ENCODE results near the gene WDFY2. TPM values are rescaled to one million over a fixed set of nuclear protein-coding genes. Genes with fewer than 3 reads are reported as not detected.
A peak's percentile ranks its signal among the peaks of the same experiment; 100 is the strongest.

The WDFY2 gene
- total and polyA plus RNA-seq, 2 of the 13 experiments (the other 11 are each of a cell fraction or from before 2014, with no cell fraction given): 22.6 to 27.0 TPM

GRCh38 chr13:51689663-51689996, 105.4 kb downstream of the WDFY2 start:
- peaks cover 40% of the 10 kb centered on the region for H3K4me1 ChIP-seq (ENCODE audit: insufficient read depth, low read length)
- intact Hi-C loops (cut with micrococcal nuclease; ENCODE audit: unreplicated experiment): loop anchor here (2.0 kb wide), 2 partner anchors 21 to 53 kb away; no protein-coding TSS in a partner anchor
- no peaks in the 10 kb centered on the region for H4K20me1 ChIP-seq (ENCODE audit: insufficient read depth, low read length)
- peaks cover 1 to 4% of the 10 kb centered on the region in 2 experiments; a peak in 1 of 5 replicates for H3K36me3 ChIP-seq (replicated peaks in 1 of 2; ENCODE audit: control insufficient read depth in 1 of 2, insufficient read depth in 2 of 2, low read length in 2 of 2)
- H3K9me3 ChIP-seq (ENCODE audit: low read length): no peaks in the 10 kb centered on the region
- peak; percentile 98 for ATAC-seq
- H3K27ac ChIP-seq (ENCODE audit: extremely low read length, insufficient read depth, low read length): peak overlapping the region; percentile 83
- peak; percentile 94 for DNase-seq (ENCODE audit: low spot score)
- H2AFZ ChIP-seq (ENCODE audit: low read length): no peak overlapping the region
- peaks cover 25% of the 10 kb centered on the region for H3K79me2 ChIP-seq (ENCODE audit: insufficient read depth, low read length)
- FAIRE-seq: no peak
- no peaks in the 10 kb centered on the region for H3K27me3 ChIP-seq (ENCODE audit: control insufficient read depth in 1 of 2, insufficient read depth in 2 of 2, low read length in 2 of 2)
- BruUV-seq (replicated peaks): no TSS peak
- CTCF ChIA-PET (ENCODE audit: low intra/inter-chr PET ratio, low total read pairs): no interaction called here
- 2% methylated on average over 2 of the region's 2 CpGs for WGBS (ENCODE audit: low lambda C conversion rate)
- in situ Hi-C loops (cut with HindIII; ENCODE audit: extremely low pct_ligation_motif_present, low pct_unique_long_range_greater_than_20kb): no loop called here
- POLR2A ChIA-PET: interaction anchor here (1.0 to 1.1 kb wide), 2 partner anchors 74 to 236 kb away, joined by 3 read pairs; no protein-coding TSS in a partner anchor
- H3K4me3 ChIP-seq (replicated peaks in 1 of 3; ENCODE audit: insufficient read depth in 1 of 3, low read depth in 2 of 3, low read length in 3 of 3): peak overlapping the region in 2 of 3 experiments; percentile 27 to 44; a peak in 2 of 6 replicates
- H3K4me2 ChIP-seq (ENCODE audit: low read depth, low read length): peak overlapping the region; percentile 75
- peak overlapping the region; percentile 65 for H3K9ac ChIP-seq (ENCODE audit: insufficient read depth, low read depth, low read length)
- TF ChIP-seq MED13 (CRISPR knock-in tag; IDR thresholded peaks at IDR 0.05) (no peak), KDM6A (CRISPR knock-in tag; IDR thresholded peaks at IDR 0.05; ENCODE audit: low read depth) (peak; percentile 53; the same call in 1 of the 2 replicates), ATF2 (CRISPR knock-in tag; IDR thresholded peaks at IDR 0.05) (0 out of 2 replicates have a peak, but pooled peaks have one; percentile 24), SIX1 (CRISPR knock-in tag; IDR thresholded peaks at IDR 0.05; ENCODE audit: borderline replicate concordance) (peak; percentile 34; the same call in 1 of the 2 replicates), HMG20A (CRISPR knock-in tag; IDR thresholded peaks at IDR 0.05; ENCODE audit: borderline replicate concordance) (peak; percentile 19; the same call in 1 of the 2 replicates), ZFYVE20 (CRISPR knock-in tag; IDR thresholded peaks at IDR 0.05; ENCODE audit: borderline replicate concordance, low read depth) (no peak), JDP2 (CRISPR knock-in tag; IDR thresholded peaks at IDR 0.05; ENCODE audit: borderline replicate concordance) (no peak), ZNF598 (CRISPR knock-in tag; IDR thresholded peaks at IDR 0.05; ENCODE audit: borderline replicate concordance) (no peak), BCL6 (CRISPR knock-in tag; IDR thresholded peaks at IDR 0.05) (peak; percentile 51), HNF1A (IDR thresholded peaks at IDR 0.05; ENCODE audit: low read depth) (no peak), HNF1A (CRISPR knock-in tag; IDR thresholded peaks at IDR 0.05; ENCODE audit: borderline replicate concordance) (peak; percentile 16; the same call in 1 of the 2 replicates), SIX4 (CRISPR knock-in tag; IDR thresholded peaks at IDR 0.05) (no peak), ZNF230 (CRISPR knock-in tag; IDR thresholded peaks at IDR 0.05) (peak; percentile 9; the same call in 1 of the 2 replicates), HHEX (CRISPR knock-in tag; IDR thresholded peaks at IDR 0.05) (no peak), CEBPB (IDR thresholded peaks at IDR 0.05; ENCODE audit: borderline replicate concordance, low read depth, low read length) (0 out of 2 replicates have a peak, but pooled peaks have one; percentile 16), FOXA1 (IDR thresholded peaks at IDR 0.05) (no peak), FOXA1 (CRISPR knock-in tag; IDR thresholded peaks at IDR 0.05) (peak; percentile 46; the same call in 1 of the 2 replicates), CREB1 (IDR thresholded peaks at IDR 0.05) (no peak), CREB1 (CRISPR knock-in tag; IDR thresholded peaks at IDR 0.05) (peak; percentile 17; the same call in 1 of the 2 replicates), NFIC (IDR thresholded peaks at IDR 0.05; ENCODE audit: low read length) (peak; percentile 71), MBNL3 (CRISPR knock-in tag; conservative IDR thresholded peaks at IDR 0.05) (no peak), ISL2 (CRISPR knock-in tag; IDR thresholded peaks at IDR 0.05) (peak; percentile 84; the same call in 1 of the 2 replicates), ZNF781 (CRISPR knock-in tag; IDR thresholded peaks at IDR 0.05; ENCODE audit: borderline replicate concordance, not compliant biosample characterization) (no peak)

All from HepG2 (cell line).